Spinal cord (tissue), 10 donors: Measurements from ENCODE around the gene UBD. TPM values are rescaled to one million over a fixed set of nuclear protein-coding genes. Genes with fewer than 3 reads are reported as not detected.

Experiments
- DNase-seq, 6 donors: peaks; one replicate each; pipeline versions ENCODE4 v3.0.0 to v3.0.0-alpha.2; 2013 to 2015; ENCODE audit warnings: low spot score in 6 of 6, low read depth in 4 of 6
- H3K27ac ChIP-seq: one replicate; pipeline ENCODE4 v1.5.1; 2013; ENCODE audit warnings: low read depth, low read length, control low read depth
- H3K27me3 ChIP-seq: one replicate; pipeline ENCODE4 v1.6.1; 2013; ENCODE audit warnings: low read length; ENCODE audit not compliant: control insufficient read depth, insufficient read depth
- H3K36me3 ChIP-seq: one replicate; pipeline ENCODE4 v1.6.1; 2013; ENCODE audit warnings: low read length; ENCODE audit not compliant: control insufficient read depth, insufficient read depth
- H3K4me1 ChIP-seq: one replicate; pipeline ENCODE4 v1.6.1; 2013; ENCODE audit warnings: low read length; ENCODE audit not compliant: control insufficient read depth, insufficient read depth
- H3K4me3 ChIP-seq: one replicate; pipeline ENCODE4 v1.5.1; 2013; ENCODE audit warnings: low read depth, low read length, control low read depth
- H3K9me3 ChIP-seq: one replicate; pipeline ENCODE4 v1.6.1; 2013; ENCODE audit warnings: low read length; ENCODE audit not compliant: control insufficient read depth, insufficient read depth
- WGBS: methylation state at CpG from one replicate; pipeline ENCODE4 v1.1.5; 2013; ENCODE audit warnings: missing lambda C conversion rate; ENCODE audit not compliant: insufficient coverage; 5-methylcytosine and 5-hydroxymethylcytosine counted together
- long read RNA-seq, 4 donors: transcript quantifications; one replicate each; lab custom pipeline, GENCODE V29; 2026
- polyA plus RNA-seq, 2 donors: library from polyadenylated mRNA; unstranded; fragments of 120-200 nt; gene quantifications; one replicate each; pipeline ENCODE4 v1.2.1, GENCODE V29; 2013; ENCODE audit not compliant: insufficient read length in 2 of 2
- total RNA-seq, 2 donors: library from RNA; depleted of rRNA in 1 of 2; stranded (reverse); fragments of 120-200 nt in 1 of 2; fragments of >200 nt in 1 of 2; gene quantifications; one replicate each; pipeline versions ENCODE4 v1.2.3 to v1.2.4, GENCODE V29; 2013 to 2014
- donor health status: healthy.

Gene UBD
- under 1 TPM; 0.50 to 0.94 TPM for total RNA-seq
- under 1 TPM in 1 of 2 donors, not detected in 1; 0.27 TPM for polyA plus RNA-seq
- long read RNA-seq, donor 1: 0 reads
- long read RNA-seq, donor 2: 0 reads
- long read RNA-seq, donor 3: 0 reads
- long read RNA-seq, donor 4, partial matches to known transcripts: 0 of 3 reads
- long read RNA-seq, donor 4, other reads (novel, unspliced or antisense): 0 of 3 reads

DNA sequence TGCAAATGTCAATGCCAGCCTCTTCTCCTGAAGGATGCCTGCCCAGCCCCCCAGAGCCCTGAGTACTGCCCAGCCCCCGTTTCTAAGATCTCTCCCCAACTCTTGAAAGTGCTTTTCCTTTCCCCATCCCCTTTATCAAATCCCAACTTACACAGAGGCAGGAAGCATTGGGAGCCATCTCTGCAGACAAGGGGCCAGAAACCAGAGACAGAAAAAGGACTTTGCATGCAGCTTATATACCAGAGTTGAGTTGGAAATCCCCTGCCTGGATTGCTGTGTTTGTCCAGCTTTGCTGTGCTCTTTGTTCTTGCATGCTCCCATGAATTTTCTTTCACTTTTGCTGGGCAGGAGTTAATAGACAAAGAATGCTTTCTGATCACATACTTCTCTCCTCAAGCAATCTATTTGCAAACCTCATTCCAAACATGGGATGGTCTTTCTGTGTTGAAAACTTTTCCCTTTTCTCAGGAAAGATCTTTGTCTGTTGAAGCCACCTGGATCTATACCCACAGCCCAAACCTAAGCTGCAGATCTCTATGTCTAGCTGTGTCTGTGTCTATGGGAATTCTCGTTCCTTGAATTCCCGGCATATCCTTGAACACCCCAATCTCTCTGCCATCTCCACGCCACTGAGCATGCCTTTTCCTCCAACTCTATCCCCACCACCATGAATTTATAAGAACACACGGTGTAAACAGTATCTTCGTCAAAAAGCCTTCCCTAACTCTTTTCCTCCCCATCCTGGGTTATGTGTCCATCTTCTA, at the start of gene UBD:
Gene UBD, minus strand, starts transcription at position 209 of the 764 bp plus-strand sequence. Its CDS starts 31 bp downstream, at position 178.
- H3K4me1 ChIP-seq: no peaks in the 10 kb centered on the region
- H3K4me3 ChIP-seq: no peak within 1 kb of the TSS
- WGBS: 84% methylated on average over 6 of the region's 6 CpGs
- H3K9me3 ChIP-seq: no peaks in the 10 kb centered on the region
- H3K36me3 ChIP-seq: no peaks in the 10 kb centered on the region
- DNase-seq: no peak
- peaks cover 7% of the 10 kb centered on the region for H3K27me3 ChIP-seq
- H3K27ac ChIP-seq: no peak within 1 kb of the TSS

DNA sequence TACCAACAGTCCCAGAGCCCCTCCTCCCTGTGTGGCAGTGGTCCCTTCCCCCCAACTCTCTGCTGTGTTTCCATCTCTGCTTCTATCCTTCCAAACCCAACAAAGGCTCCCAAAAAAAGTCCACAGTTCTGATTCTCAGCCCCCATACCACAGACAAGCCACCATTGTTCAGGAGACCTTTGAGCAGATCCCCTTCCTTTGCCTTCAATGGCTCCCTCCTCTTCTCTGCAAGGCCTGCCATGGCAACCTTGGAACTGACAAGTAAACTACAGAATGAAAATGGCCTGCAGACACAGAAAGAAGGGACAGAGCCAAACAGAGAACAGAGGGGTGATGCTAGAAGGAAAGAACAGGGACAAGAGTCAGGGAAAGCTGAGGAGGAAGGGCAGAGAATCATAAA, 48.6 kb upstream of the UBD start:
- Histone ChIP-seq H3K36me3 (peaks cover 77% of the 10 kb centered on the region), H3K4me1 (peaks cover 67% of the 10 kb centered on the region), H3K27me3 (no peaks in the 10 kb centered on the region), H3K27ac (peak overlapping the region; percentile 25), H3K4me3 (no peak overlapping the region), H3K9me3 (no peaks in the 10 kb centered on the region)
- DNase-seq: peak in 3 of 6 donors; percentile 49 to 84 (median 61)

DNA sequence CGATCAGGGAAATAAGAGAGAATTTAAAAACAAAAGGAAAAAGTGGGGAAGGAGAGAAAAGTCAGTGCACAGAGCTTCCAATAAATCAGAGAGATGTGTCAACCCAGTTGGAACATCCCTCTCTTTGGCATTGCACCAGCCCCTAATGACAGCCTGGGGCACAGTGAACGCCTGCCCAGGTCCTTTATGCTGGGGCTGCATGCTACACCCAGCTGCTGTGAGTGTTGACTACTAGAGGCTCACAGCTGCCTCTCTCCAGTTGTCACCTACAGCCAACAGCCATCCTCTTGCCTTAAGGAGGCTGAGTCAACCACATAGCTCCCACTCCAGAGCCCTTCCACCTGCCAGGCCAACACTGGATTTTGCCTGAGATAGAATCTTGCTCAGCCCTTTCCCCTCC, 44.4 kb upstream of the UBD start:
- WGBS: 47% methylated on average over 2 of the region's 2 CpGs
- Histone ChIP-seq H3K36me3 (peaks cover 71% of the 10 kb centered on the region), H3K4me3 (no peak overlapping the region), H3K9me3 (no peaks in the 10 kb centered on the region), H3K27ac (no peak overlapping the region), H3K4me1 (peaks cover 54% of the 10 kb centered on the region), H3K27me3 (no peaks in the 10 kb centered on the region)
- DNase-seq: peak in 2 of 6 donors; percentile 35 to 41

DNA sequence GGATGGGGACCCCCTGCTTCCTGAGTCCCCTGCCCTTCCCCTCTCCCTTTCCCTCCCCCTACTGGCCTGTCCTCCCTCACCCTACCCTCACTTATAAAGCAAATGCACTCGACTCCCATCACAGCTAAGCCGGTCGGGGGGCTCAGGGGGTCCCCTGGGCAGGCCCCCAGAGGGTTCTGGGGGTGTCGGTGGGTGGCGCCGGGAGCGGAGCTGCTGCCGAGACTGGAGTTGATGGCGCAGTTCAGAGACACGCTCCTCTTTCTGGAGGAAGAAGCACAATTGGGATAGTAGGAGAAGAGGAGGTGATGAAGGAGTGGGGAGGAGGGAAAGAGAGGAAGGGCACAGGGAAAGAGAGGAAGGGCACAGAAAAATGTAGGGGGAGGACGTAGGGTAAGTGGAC, 43.9 kb upstream of the UBD start:
- 62% methylated on average over 11 of the region's 11 CpGs for whole genome bisulfite sequencing
- H3K9me3 ChIP-seq: no peaks in the 10 kb centered on the region
- no peak overlapping the region for H3K4me3 ChIP-seq
- no peak for DNase-seq
- H3K4me1 ChIP-seq: peaks cover 50% of the 10 kb centered on the region
- no peak overlapping the region for H3K27ac ChIP-seq
- H3K27me3 ChIP-seq: no peaks in the 10 kb centered on the region
- H3K36me3 ChIP-seq: peaks cover 67% of the 10 kb centered on the region

DNA sequence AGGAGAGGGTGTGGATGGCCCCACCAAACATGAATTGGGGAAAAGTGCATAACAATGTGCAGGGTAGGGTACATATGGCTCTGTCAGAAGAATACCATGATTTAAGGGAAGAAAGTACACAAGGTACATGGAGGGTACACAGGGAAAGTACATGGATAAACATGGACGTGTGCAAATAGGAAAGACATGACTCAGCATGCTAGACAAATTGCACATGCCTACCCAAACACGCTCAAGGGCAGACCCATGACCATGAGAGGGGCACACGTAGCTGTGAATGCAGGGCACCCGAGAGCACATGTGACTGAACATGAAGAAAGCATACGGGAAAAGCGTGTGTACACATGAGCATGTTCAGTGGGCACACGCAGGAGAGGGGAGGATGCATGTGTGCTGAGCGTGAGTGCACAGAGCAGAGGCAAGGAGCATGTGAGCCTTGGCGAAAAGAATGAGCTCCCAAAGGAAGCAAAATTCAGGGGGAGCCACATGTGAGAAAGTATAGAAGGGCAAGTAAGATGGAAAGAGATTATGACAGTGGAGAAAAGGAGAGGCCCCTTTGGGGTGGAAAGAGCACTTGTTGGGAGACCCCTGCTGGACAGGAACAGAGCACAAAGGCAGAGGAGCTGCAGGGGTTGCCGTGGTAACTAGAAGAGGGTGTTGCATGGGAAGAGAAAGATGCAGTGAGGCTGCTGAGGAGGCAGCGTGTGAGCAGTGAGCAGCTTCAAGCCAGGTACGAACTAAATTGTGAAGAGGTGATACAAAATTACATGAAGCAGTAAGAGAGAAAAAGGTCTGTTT, 43.2 kb upstream of the UBD start:
- Histone ChIP-seq H3K4me3 (no peak overlapping the region), H3K36me3 (peaks cover 60% of the 10 kb centered on the region)
- WGBS: 63% methylated on average over 12 of the region's 12 CpGs

DNA sequence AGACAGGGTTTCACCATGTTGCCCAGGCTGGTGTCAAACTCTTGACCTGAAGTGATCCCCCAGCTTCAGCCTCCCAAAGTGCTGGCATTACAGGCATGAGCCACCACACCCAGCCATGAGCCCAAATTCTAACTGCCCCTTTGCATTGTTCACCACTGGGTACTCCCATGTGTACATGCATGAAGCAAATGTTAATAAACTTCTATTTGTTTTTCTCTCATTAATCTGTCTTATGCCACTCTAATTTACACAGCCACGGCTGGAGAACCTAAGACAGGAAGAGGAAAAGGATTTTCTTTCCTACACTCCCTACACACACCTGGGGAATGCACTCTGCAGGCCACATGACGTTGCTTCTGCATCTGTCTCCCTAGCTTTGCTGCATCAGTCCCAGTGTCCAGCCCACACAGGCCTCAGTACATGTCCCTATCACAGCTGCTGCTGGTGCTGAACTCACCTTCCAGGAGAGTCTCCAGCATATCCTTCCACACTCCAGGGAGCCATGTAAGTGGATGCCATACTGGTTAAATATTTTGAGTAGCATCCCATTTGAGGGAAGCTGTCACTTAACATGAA, 38.7 kb upstream of the UBD start:
- WGBS: 36% methylated on average over 2 of the region's 2 CpGs
- H3K9me3 ChIP-seq: no peaks in the 10 kb centered on the region
- no peak overlapping the region for H3K4me3 ChIP-seq
- peaks cover 18% of the 10 kb centered on the region for H3K36me3 ChIP-seq
- H3K27me3 ChIP-seq: no peaks in the 10 kb centered on the region
- H3K4me1 ChIP-seq: peaks cover 10% of the 10 kb centered on the region
- no peak for DNase-seq
- no peak overlapping the region for H3K27ac ChIP-seq

More for the DNA sequence above, 43.2 kb upstream of the UBD start:
- Histone ChIP-seq H3K4me1 (peaks cover 43% of the 10 kb centered on the region), H3K27ac (peak overlapping the region; percentile 16), H3K27me3 (no peaks in the 10 kb centered on the region), H3K9me3 (no peaks in the 10 kb centered on the region)
- DNase-seq: peak in 3 of 6 donors; percentile 45 to 87 (median 69)

DNA sequence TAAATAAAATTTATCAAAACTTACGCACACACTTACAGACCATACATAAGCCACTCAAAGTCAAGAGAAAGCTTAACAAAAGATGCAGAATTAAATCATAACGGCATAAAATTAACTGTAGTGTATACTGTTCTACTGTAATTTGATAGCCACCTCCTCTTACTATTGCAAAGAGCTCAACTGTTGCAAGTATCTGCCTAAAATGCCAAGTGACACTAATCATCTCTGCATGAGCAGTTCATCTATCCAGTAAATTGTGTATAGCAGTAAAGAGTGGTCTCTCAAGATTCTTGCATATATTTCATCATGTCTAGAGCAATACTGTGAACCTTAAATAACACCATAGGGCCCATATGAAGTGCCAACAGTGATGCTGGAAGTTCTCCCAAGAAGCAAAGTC, 37.7 kb upstream of the UBD start:
- no CpG with 5 or more reads among the region's 2 CpGs for WGBS

DNA sequence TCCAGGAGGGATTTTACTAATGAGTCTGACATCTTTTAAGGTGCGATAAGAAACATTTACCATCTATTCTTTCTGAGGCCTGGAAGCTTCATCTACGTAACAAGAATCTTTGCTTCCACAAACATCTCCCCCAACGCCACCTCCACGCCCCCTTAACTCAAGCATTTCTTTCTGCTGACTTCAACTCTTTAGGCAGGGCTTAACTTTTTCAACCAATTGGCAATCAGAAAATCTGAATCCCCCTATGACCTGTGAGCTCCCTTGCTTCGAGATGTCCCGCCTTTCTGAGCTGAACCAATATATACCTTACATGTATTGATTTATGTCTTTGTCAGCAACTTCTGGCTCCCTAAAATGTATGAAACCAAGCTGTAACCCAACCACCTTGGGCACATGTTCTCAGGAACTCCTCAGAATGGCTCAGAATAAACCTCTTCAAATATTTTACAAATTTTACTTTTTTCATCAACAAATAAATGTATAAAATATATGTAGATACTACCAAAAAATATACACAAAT, 36.9 kb upstream of the UBD start:
- Histone ChIP-seq H3K4me1 (peaks cover 3% of the 10 kb centered on the region), H3K27ac (no peak overlapping the region), H3K9me3 (no peaks in the 10 kb centered on the region), H3K27me3 (no peaks in the 10 kb centered on the region), H3K36me3 (peaks cover 8% of the 10 kb centered on the region), H3K4me3 (no peak overlapping the region)
- 83% methylated on average over 4 of the region's 6 CpGs for WGBS
- no peak for DNase-seq

More for the DNA sequence above, 37.7 kb upstream of the UBD start:
- Histone ChIP-seq H3K27ac (no peak overlapping the region), H3K36me3 (peaks cover 9% of the 10 kb centered on the region), H3K4me3 (no peak overlapping the region), H3K4me1 (peaks cover 3% of the 10 kb centered on the region), H3K27me3 (no peaks in the 10 kb centered on the region), H3K9me3 (no peaks in the 10 kb centered on the region)
- no peak for DNase-seq

DNA sequence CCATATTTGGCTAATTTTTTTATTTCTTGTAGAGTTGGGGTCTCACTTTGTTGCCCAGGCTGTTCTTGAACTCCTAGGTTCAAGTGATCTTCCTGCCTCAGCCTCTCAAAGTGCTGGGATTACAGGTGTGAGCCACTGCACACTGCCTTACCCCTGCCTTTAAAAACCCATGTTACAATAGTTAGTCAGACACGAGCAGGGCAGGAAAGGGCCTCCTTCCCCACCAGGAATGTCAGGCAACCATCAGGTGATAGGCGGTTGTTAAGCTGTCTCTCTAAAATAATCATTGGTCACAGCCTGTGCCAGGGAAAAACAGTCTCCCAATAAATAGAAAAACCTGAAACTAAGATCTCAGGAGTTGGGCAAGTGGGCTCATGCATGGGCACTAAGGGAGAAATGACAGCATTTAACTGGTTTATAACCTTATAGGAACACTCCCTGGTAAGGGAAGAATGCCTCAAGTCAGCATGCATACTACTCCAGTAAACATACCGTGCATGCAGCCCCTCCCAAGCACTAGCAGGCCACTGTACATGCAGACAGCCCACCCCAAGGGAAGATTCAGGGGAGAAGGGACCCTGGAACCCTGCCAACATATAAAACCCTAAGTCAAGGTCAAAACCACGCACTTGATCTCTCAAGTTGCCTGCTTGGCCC, 33.8 kb upstream of the UBD start:
- no peak overlapping the region for H3K27ac ChIP-seq
- H3K9me3 ChIP-seq: no peaks in the 10 kb centered on the region
- 10% methylated on average over 1 of the region's 4 CpGs for WGBS
- peaks cover 3% of the 10 kb centered on the region for H3K4me1 ChIP-seq
- no peak overlapping the region for H3K4me3 ChIP-seq
- H3K27me3 ChIP-seq: no peaks in the 10 kb centered on the region
- H3K36me3 ChIP-seq: no peaks in the 10 kb centered on the region
- no peak for DNase-seq
